HG03354 (cell line): ENCODE measurements around the gene OPRPN.

Experiments used
- ATAC-seq: cut with Tn5 transposase; IDR thresholded peaks from one replicate; pipeline ENCODE4 v1.9.1; 2021; ENCODE audit warnings: mild to moderate bottlenecking; ENCODE audit not compliant: unreplicated experiment, poor library complexity, severe bottlenecking

Gene OPRPN

GRCh38 chr4:70452946-70453345 is 55.2 kb downstream of the OPRPN start:
- ATAC-seq = no peak
